GM18951 (cell line): ENCODE measurements around the gene LRP11.
"Not testable (repeated sequence)": the region's sequence is repeated elsewhere in the genome, so short reads cannot be mapped to it uniquely, and the experiment has no call there.

Source experiments
- POLR2A ChIP-seq: IDR thresholded peaks from 4 replicates; pipeline ENCODE4 v1.6.1; 2011; ENCODE audit warnings: mild to moderate bottlenecking; ENCODE audit not compliant: insufficient read length, insufficient read depth; ENCODE audit errors: extremely low read depth
- in situ Hi-C: fragments of 300-500 bp; cut with MboI; formaldehyde crosslinking; loops from one replicate; pipeline ENCODE4 v1.12.0; 2022; ENCODE audit warnings: low sequenced_read_pairs, mixed read lengths, inconsistent platforms; ENCODE audit not compliant: unreplicated experiment

LRP11 gene

GRCh38 chr6:149903938-149904611 is 39.9 kb upstream of the LRP11 start:
- in situ Hi-C loops, result no loop called here

GRCh38 chr6:149901444-149902140 is 37.4 kb upstream of the LRP11 start:
- in situ Hi-C loops, result no loop called here
- TF ChIP-seq POLR2A, result no peak

More at GRCh38 chr6:149903938-149904611, 39.9 kb upstream of the LRP11 start:
- no peak for TF ChIP-seq POLR2A

DNA sequence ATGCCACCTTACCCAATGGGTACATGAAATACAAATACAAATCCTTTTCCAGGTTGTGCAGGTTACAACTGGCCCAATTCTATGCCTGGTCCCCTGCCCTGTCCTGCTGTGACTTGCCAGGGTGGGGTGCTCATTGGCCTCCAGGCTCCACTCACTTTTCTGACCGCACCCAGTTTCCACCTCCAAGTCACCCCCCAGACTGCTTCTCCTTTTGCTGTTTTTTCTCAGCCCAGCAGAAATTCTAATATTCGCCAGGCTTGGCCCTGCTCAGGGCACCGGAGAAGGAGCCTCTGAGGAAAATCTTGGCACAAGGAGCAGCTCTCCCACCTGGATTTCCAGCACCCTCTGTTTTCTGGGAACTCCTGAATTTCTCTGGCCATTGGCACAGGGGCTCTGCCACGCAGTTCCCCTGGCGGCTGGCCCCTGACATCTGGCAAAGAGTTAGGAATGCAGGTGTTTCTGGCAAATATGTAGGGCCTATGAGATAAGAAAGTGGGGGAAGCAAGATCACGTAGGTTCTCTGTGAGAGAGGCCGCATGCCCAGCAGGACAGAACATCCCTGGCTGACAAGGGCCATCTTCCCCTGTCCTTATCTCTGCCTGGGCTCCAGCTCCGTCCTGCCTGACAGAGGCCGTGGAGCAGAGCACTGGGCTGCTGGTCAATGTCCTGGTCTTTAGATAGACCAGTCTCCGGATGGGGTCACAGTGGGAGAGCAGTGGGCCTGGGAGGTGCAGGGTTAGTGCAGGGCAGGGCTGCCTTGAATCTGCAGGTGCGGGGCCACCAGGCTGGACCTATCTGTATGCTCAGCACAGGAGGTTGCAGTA is 36.7 kb upstream of the LRP11 start:
- no peak for TF ChIP-seq POLR2A
- in situ Hi-C loops, result no loop called here

DNA sequence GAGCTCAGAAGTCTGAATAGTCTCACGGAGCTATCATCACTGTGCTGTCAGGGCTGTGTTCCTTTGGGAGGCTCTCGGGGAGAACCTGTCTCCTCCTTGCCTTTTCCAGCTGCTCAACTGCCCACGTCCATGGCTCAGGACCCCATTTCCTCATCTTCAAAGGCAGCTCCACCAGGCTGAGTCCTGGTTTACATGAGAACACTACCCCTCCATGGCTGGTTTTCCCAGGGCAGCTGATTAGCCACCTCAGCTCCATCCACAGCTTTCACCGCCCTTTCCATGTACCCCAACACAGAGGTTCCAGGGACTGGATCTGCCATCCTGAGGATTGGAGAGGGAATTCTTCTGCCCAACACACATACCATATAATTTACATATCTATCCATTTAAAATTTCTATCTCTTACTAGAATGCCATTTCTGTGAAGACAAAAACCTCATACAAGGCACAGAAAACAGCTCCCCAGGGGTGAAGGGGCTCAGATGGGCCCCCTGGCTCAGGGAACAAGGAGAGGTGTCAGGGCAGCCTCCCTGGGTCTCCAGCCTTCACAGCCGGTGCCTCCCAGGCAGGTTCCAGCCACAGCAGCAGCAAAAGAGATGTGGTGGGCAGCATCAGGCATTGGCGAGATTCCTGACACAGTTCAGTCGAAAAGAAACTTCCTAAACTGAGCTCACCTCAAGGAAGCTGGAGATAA is 35.9 kb upstream of the LRP11 start:
- in situ Hi-C loops, result no loop called here
- no peak for TF ChIP-seq POLR2A

GRCh38 chr6:149899486-149899885 is 35.3 kb upstream of the LRP11 start:
- in situ Hi-C loops, result no loop called here

GRCh38 chr6:149898966-149899365 is 34.8 kb upstream of the LRP11 start:
- no peak for TF ChIP-seq POLR2A
- in situ Hi-C loops, result no loop called here

More at GRCh38 chr6:149899486-149899885, 35.3 kb upstream of the LRP11 start:
- TF ChIP-seq POLR2A, result no peak

DNA sequence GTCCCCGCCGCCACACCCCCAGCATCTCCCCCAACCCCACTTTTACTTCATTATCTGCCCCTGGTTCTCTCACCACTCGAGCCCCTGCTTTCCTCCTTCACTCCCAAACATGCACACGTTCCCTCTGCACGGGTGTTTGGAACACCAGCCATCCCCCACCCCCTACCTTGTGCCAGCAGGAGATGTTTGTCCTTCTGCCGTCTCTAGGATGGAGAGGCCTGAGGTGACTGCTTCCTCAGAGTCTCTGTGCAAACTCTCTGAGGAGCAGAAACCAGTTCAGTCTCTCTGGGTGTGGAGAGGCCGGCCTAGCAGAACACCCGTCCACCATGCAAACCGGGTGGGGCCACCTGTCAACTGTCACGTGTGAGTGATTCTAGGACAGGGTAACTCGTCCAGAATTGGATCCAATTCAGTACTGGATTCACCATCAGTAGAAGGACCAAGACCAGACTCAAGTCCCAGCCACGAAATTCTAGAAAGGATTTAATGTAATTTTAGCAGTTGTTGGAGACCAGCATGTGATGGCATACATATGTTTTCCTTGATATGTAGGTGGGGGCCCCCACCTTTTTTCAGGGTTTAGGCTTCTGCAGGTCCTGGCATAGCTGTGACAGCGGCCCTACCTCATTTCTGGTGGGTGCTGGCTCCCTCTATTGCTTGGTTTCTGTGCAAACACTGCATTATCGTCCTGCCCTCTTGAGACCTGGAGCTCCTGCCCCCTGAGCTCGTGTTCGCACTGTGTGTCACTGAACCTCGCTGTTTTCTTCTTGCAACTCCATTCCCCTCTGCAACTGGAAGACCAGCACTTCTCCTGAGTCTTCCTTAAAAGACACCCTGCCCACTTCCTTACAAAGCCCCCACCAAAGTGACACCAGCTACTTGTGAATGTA is 33.9 kb upstream of the LRP11 start, which contains the start of gene RAET1E:
Gene RAET1E (minus strand): TSS at position 259 of the 890 bp plus-strand sequence. CDS start 7,212 bp downstream, outside the sequence.
- TF ChIP-seq POLR2A, result no peak
- in situ Hi-C loops, result no loop called here

GRCh38 chr6:149897015-149897697 is 33.0 kb upstream of the LRP11 start:
- in situ Hi-C loops, result no loop called here

DNA sequence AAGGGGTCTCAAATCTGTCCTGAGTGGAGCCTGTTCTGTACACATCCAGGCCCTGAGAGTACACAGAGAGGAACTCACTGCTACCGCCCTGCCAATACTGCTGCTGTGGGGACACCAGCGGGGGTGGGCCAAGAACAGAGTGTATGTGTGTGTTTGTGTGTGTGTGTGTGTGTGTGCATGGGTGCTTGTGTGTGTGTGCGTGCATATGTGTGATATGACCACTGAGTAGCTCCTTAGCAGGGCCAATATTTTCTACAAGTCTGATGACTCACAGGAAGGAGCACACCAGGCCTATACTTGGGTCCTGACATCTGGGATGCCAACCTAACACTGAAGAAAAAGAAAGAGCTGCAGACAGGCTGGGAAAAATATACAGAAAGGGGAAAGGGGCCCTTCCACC is 32.3 kb upstream of the LRP11 start:
- in situ Hi-C loops, result no loop called here
- TF ChIP-seq POLR2A, result no peak

More at GRCh38 chr6:149897015-149897697, 33.0 kb upstream of the LRP11 start:
- no peak for TF ChIP-seq POLR2A

DNA sequence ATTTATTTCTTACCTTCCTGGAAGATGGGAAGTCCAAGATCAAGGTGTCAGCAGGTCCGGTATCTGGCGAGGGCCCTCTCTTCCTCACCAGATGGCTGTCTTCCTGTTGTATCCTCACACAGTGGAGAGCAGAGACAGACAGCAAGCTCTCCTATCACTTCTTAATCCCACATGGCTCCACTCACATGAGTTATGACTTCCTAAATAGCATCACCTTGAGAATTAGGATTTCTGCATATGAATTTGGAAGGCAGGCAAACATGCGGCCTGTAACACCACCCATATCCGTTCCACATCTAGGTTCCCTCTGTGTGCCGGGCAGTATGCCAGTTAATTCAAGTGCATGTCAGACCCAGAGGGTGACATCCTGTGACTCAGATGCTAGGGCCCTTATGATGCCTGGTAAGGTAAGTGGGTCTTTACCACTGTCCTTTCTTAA is 31.7 kb upstream of the LRP11 start:
- TF ChIP-seq POLR2A, result no peak
- in situ Hi-C loops, result no loop called here

DNA sequence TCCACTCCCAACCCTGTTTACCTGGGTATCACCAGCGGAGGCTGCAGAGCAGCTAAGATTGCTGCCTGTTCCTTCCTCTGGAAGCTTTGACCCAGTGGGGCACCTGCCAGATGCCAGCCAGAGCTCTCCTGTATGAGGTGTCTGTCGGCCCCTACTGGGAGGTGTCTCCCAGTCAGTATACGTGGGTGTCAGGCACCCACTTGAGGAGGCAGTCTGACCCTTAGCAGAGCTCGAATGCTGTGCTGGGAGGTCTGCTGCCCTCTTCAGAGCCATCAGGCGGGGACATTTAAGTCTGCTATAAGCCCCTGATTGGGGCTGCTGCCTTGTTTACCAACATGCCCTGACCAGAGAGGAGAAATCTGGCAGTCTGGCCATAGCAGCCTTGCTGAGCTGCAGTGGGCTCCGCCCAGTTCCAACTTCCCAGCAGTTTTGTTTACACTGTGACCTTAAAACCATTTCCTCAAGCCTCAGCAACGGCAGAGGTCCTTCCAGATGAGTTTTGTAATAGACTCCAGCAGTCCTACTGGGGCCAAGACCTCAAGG is 31.0 kb upstream of the LRP11 start:
- TF ChIP-seq POLR2A, result no peak
- in situ Hi-C loops, result no loop called here

DNA sequence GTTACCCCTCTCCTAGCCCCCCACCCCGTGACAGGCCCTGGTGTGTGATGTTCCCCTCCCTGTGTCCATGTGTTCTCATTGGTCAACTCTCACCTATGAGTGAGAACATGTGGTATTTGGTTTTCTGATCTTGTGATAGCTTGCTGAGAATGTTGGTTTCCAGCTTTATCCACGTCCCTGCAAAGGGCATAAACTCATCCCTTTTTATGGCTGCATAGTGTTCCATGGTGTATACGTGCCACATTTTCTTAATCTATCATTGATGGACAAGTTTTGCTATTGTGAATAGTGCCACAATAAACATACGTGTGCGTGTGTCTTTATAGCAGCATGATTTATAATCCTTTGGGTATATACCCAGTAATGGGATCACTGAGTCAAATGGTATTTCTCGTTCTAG is 27.7 kb upstream of the LRP11 start:
- in situ Hi-C loops, result not testable (repeated sequence)
